Stimulated activated CD4-positive, alpha-beta T cell treated with anti-CD3 and anti-CD28 coated beads, Interleukin-4, amount 100 ng/mL, for 1 hour (primary cell): ENCODE measurements around the gene UBE2Q2.
A peak's percentile ranks its signal among the peaks of the same experiment; 100 is the strongest.
"Not testable (repeated sequence)": the region's sequence is repeated elsewhere in the genome, so short reads cannot be mapped to it uniquely, and the experiment has no call there.

Source experiments
- DNase-seq: peaks from one replicate; pipeline ENCODE4 v3.0.0-alpha.2; 2020

Gene UBE2Q2

DNA sequence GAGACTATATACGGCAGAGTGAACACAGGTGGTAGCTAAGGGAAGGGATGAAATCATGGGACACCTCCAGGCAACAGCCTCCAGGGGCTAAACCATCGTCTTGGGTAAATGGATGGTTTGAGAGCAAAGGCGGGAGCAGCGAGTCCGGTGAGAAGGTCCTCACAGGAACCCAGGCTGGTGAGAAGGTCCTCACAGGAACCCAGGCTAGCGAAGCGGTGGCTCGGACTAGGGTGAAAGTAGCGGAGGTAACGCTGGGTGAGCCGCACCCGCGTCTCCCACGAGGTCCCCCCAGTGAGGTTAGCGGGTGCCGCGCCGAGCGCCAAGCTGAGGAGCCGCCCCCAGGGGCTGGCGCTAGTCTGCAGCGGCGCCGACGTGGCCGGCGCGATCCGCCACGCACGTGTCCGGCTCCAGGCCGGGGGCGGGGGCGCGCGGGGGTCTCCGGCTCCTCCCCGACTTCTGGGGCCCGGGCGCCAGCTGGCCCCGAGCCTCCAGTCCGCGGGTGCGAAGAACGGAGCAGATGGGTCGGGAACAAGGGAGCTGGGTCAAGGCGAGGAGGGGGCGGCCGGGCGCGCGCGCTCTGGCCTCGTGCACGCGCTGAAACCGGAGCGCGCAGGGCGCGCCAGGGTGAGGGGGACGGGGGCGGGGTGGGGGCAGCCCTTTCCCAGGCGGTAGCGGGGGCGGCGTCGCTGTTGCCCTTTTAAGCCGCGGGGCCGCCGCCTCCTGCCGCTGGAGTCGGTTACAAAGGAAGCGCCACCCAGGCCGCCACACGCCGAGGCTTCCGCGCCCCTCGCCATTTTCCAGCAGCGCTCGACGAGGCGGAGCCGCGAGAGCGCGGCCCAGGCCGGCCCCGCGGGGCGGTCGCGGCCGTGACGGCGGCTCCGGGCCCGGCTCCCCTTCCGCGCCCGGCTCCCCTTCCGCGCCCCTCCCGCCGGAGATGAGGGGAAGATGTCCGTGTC lies at the start of gene UBE2Q2:
Gene UBE2Q2 (plus strand): TSS at position 726 of the 956 bp plus-strand sequence. CDS start 220 bp downstream, at position 946.
- peak; percentile 76 for DNase-seq

DNA sequence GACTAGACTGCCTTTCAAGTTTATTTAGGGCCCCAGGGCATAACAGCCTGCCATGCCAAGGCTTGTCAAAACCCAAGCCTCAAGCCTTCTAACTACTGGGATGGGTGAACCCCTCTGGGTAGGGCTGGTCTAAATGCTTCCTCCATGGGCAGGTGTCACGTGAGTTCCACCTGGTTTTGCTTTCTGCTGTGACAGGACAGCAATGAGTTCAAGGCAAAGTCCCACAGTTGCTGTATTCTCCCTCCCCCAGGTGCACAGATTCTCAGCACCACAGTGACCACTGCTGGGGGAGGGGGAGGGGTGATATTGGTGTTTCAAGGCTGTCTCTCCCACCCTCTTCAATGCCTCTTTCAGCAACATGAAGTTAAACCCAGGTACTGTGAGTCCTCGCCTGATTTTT lies 46.9 kb upstream of the UBE2Q2 start:
- DNase-seq: no peak

DNA sequence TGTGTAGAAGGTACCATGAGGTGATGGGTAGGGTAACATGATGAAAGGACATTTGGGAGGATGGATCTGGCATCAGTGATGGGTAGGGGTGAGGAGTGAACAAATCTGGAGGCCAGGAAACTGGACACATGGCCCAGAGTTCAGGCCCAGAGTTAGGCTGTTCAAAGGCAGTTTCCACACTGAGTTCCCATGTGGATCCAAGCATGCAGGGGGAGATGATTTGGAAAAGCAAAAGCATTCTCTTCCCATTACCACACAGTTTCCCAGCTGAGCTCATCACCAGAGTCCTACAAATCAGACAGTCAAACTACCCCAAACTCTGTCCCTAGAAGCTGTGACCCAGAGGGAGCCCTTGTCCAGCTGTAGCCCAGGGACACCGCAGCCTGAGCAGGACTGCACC lies 46.1 kb upstream of the UBE2Q2 start:
- DNase-seq: not testable (repeated sequence)

- DNase-seq: no peak
Measured at GRCh38 chr15:75799190-75799589, 44.1 kb upstream of the UBE2Q2 start.

DNA sequence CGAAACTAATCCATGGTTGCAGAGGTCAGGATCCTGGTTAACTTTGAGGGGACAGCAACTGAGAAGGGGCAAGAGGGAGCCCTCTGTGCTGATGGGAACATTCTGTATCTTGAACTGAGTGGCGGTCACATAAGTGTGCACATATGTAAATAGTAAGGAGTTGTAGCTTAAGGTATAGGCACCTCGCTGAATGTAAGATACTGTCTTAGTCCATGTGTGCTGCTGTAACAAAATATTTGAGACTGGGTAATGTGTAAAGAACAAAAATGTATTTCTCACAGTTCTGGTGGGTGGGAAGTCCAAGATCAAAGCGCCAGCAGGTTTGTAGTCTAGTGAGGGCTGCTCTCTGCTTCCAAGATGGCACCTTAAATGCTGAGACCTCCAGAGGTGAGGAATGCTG lies 42.8 kb upstream of the UBE2Q2 start:
- not testable (repeated sequence) for DNase-seq

DNA sequence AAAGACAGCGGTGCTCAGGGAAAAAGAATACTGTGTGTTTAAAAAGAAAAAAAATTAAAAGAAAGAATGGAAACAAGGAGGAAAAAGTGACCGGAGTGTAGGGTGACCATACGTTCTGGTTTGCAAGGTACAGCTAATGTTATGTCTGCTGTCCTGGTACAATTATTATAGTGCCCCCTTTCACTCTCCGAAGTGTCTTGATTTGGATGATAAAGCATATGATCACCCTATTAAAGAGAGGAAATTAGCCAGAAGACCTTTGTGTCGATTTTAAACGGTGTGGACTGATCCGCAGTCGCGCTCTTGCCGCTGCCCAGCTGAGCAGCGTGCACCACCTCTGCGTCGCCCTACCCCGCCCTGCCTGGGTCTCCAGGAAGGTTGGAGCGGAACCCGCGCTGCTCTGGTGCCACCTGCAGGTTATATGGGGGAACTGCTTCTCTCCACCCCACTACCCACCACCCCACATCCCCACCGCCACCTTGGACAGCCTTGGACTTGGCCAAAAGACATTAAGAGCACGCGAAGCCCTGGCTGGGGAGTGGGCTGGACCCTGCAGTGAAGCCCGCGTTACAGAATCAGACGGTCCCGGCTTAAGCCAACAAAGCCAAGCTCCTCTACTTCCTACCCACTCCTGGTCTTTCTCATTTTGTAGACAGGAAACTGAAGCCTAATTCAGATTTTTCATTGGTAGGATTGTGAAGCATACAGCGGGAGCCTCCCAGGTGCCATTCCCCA lies 41.2 kb upstream of the UBE2Q2 start:
- DNase-seq: peak; percentile 77

DNA sequence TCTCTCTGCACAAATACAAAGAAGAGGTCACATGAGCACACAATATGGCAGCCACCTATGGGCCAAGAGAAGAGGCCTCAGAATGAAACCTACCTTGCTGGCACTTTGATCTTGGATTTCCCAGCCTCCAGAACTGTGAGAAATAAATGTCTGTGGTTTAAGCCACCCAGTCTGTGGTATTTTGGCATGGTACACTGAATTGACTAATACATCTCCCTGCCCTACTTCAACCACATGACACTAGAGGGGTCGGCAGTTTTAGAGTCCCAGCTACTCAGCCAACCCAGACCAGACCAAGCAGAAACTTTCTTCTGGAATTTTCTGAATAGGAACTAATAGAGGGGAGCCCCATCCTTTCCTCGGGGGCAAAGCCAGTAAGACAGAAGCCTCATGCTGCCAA lies 35.8 kb upstream of the UBE2Q2 start:
- DNase-seq: not testable (repeated sequence)

- DNase-seq: not testable (repeated sequence)
Measured at GRCh38 chr15:75808009-75808408, 35.2 kb upstream of the UBE2Q2 start.

GRCh38 chr15:75808563-75808962 lies 34.7 kb upstream of the UBE2Q2 start:
- no peak for DNase-seq

GRCh38 chr15:75809986-75810750 lies 33.1 kb upstream of the UBE2Q2 start:
- no peak for DNase-seq

DNA sequence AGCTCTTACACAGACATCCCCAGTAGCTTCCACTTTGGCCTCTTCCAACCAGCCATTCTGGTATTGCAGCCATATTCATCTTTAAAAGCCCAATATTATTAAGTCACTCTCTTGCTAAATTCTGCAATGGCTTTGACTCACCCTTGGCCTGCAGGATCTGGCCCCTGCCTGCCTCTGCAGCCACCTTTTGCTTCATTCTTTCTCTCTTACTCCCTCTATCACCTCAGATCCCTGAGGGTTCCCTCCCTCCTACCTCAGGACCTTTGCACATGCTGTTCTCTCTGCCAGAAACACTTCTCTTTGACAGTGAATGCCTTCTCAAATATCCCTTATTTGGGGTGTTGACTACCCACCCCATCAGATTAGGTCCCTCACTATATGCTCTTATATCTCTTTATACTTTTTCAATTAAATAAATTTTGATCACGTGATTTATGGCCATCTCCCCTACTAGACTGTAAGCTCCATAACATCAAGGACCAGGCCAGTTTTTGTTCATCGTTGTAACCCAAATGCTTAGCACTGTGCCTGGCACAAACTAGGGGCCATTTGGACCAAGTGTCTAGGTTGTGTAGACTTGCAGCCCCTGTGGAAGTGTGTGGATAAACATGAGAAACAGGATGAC lies 32.3 kb upstream of the UBE2Q2 start:
- DNase-seq: no peak

- DNase-seq: no peak
Measured at GRCh38 chr15:75811626-75812025, 31.6 kb upstream of the UBE2Q2 start.

GRCh38 chr15:75814794-75815193 lies 28.5 kb upstream of the UBE2Q2 start:
- DNase-seq: no peak

DNA sequence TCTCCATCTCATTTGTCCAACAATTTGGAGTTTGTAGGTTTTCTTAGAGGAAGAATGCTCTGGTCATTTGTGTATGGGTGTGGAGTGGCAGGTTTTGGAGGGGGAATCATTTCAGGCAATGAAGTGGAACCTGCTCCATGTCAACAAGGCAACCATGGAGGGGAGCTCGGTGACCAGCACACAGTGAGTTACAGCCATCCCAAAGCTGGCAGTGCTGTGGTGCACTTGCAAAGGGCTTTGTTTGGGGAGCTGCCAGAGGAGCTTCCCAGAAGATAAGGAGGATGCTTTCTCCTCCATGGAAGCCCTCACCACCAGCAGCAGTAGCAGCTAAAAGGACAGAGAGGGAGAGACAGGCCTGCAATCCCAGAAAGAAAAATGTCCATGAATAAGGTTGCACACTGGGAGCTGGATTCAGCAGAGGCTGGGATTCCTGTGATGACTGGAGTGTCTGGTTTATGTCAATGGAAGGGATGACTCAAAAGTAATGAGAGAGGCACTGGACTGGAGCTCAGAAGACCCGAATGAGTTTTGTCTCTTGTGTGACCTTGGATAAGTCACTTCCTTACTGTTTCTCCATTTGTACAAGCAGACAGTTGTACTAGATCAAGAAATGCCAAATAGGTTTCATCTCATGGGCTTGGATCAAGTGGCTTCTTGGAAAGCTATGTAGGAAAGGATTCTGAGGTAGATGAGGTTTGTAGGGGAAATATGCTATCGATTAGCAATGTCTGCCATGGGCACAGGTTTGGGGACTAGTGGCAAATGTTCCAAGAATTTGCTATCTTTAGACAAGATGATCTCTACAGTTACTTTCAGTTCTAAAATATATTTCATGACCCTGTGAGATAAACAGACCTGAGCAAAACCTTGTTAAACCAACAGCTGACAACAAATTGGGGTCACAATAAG lies 27.2 kb upstream of the UBE2Q2 start:
- DNase-seq: no peak

- no peak for DNase-seq
Measured at GRCh38 chr15:75817138-75817935, 25.9 kb upstream of the UBE2Q2 start.

- no peak for DNase-seq
Measured at GRCh38 chr15:75820206-75820605, 23.0 kb upstream of the UBE2Q2 start.

DNA sequence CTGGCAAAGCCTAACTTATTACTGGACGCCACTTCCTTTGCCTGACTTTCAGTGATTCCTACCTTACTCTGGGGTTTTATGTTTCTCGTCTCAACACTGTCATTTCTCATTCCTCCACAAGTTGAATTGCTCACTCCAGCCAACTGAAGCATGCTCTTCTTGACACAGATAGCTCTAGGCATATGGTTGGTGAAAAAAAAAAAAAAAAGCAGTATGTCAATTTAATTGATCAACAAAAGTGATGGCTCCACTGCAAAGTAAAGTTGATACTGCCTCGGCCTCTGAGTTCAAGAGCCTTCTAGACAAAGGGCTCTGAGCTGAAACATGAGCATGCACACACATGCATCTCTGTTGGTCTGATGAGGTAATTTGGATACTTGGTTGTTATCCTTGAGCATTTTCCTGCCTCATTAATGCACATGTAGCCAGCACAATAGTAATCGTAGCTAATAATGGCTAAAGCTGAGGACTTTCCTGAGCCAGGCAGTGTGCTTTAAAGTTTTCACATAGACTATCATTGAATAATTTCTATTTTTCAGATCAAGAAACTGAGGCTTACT lies 21.4 kb upstream of the UBE2Q2 start:
- no peak for DNase-seq

DNA sequence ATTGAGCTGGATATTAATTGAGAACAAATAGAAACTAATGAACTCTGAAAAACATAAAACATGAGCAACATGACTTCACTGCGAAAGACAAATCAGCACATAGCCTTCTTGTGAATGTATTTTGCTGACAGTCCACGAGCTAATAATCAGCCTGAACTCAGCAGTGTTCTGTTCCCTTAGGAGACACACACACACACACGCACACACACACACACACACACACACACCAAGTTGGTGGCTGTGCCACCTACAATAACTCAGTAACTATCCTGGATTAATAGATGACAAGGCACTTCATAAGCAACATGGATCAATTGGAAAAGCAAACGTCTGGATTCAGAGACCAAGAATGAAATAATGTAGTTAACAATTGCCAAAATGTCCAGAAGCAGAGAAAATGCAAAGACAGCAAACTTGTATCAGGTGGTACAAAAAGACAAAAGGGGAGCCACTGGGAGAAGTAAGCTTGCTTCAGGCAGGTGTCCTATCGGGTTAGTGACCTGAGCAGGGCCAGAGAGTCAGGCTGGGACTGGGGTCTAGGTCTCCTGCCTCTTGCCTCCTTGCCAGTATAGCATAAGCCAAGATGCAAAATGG lies 20.5 kb upstream of the UBE2Q2 start:
- DNase-seq: no peak

- DNase-seq: no peak
Measured at GRCh38 chr15:75823860-75824613, 19.2 kb upstream of the UBE2Q2 start.
